Liver (tissue), 9 donors: ENCODE results near the gene LRRC74A. TPM values are rescaled to one million over a fixed set of nuclear protein-coding genes. Genes with fewer than 3 reads are reported as not detected.

Source experiments
- DNase-seq: peaks from one replicate; pipeline ENCODE4 v3.0.0-alpha.2; 2017; ENCODE audit warnings: low spot score
- H3K27ac ChIP-seq, 2 donors: one replicate each; pipeline ENCODE4 v1.7.0; 2013; ENCODE audit warnings: inconsistent platforms in 2 of 2, low read length in 2 of 2, control low read depth in 1 of 2, low read depth in 1 of 2, mild to moderate bottlenecking in 1 of 2
- H3K27me3 ChIP-seq, 4 donors: one replicate each; pipeline versions ENCODE4 v1.6.1 to v1.7.0; 2013; ENCODE audit warnings: low read length in 3 of 4, inconsistent platforms in 1 of 4, mild to moderate bottlenecking in 1 of 4, moderate library complexity in 1 of 4; ENCODE audit not compliant: control insufficient read depth in 4 of 4, insufficient read depth in 4 of 4
- H3K36me3 ChIP-seq, 4 donors: one replicate each; pipeline versions ENCODE4 v1.6.1 to v1.7.0; 2013; ENCODE audit warnings: low read length in 3 of 4, mild to moderate bottlenecking in 3 of 4, low read depth in 1 of 4, moderate library complexity in 1 of 4; ENCODE audit not compliant: control insufficient read depth in 4 of 4, insufficient read depth in 3 of 4
- H3K4me1 ChIP-seq, 4 donors: one replicate each; pipeline versions ENCODE4 v1.6.1 to v1.7.0; 2013; ENCODE audit warnings: low read length in 3 of 4, mild to moderate bottlenecking in 3 of 4, moderate library complexity in 1 of 4; ENCODE audit not compliant: control insufficient read depth in 4 of 4, insufficient read depth in 4 of 4
- H3K4me3 ChIP-seq, 3 donors: one replicate each; pipeline versions ENCODE4 v1.6.1 to v1.7.0; 2013; ENCODE audit warnings: low read length in 3 of 3, control low read depth in 1 of 3, low read depth in 1 of 3, mild to moderate bottlenecking in 1 of 3
- H3K9ac ChIP-seq, 2 donors: one replicate each; pipeline ENCODE4 v1.7.0; 2013; ENCODE audit warnings: low read length in 2 of 2, mild to moderate bottlenecking in 2 of 2, moderate library complexity in 2 of 2, control low read depth in 1 of 2, low read depth in 1 of 2
- H3K9me3 ChIP-seq, 4 donors: one replicate each; pipeline versions ENCODE4 v1.6.1 to v1.7.0; 2013; ENCODE audit warnings: low read length in 3 of 4; ENCODE audit not compliant: control insufficient read depth in 4 of 4
- EGR1 ChIP-seq, 2 donors: IDR thresholded peaks; 2 replicates each; pipeline ENCODE4 v1.6.1; 2016 to 2018; ENCODE audit warnings: antibody characterized with exemption in 2 of 2, low read depth in 2 of 2
- FOXA1 ChIP-seq: IDR thresholded peaks from 2 replicates; pipeline ENCODE4 v1.6.1; 2016; ENCODE audit warnings: antibody characterized with exemption
- FOXA2 ChIP-seq: IDR thresholded peaks from 2 replicates; pipeline ENCODE4 v1.6.1; 2016; ENCODE audit warnings: antibody characterized with exemption
- GABPA ChIP-seq, 2 donors: IDR thresholded peaks in 1 of 2; conservative IDR thresholded peaks in 1 of 2; 2 replicates each; pipeline ENCODE4 v1.6.1; 2016; ENCODE audit warnings: antibody characterized with exemption in 2 of 2, mild to moderate bottlenecking in 1 of 2, moderate library complexity in 1 of 2
- HNF4A ChIP-seq, 2 donors: conservative IDR thresholded peaks; 2 replicates each; pipeline ENCODE4 v1.6.1; 2016; ENCODE audit warnings: antibody characterized with exemption in 2 of 2, mild to moderate bottlenecking in 2 of 2
- HNF4G ChIP-seq: IDR thresholded peaks from 2 replicates; pipeline ENCODE4 v1.6.1; 2016; ENCODE audit warnings: antibody characterized with exemption
- JUND ChIP-seq, 2 donors: IDR thresholded peaks; 2 replicates each; pipeline ENCODE4 v1.6.1; 2016; ENCODE audit warnings: antibody characterized with exemption in 2 of 2
- NR2F2 ChIP-seq: IDR thresholded peaks from 2 replicates; pipeline ENCODE4 v1.6.1; 2016; ENCODE audit warnings: antibody characterized with exemption
- RAD21 ChIP-seq, 2 donors: IDR thresholded peaks; 2 replicates each; pipeline ENCODE4 v1.6.1; 2016; ENCODE audit warnings: antibody characterized with exemption in 2 of 2, mild to moderate bottlenecking in 2 of 2
- REST ChIP-seq: IDR thresholded peaks from 2 replicates; pipeline ENCODE4 v1.6.1; 2016; ENCODE audit warnings: antibody characterized with exemption, mild to moderate bottlenecking
- RXRA ChIP-seq, 2 donors: IDR thresholded peaks; 2 replicates each; pipeline ENCODE4 v1.6.1; 2017 to 2018; ENCODE audit warnings: antibody characterized with exemption in 2 of 2, mild to moderate bottlenecking in 1 of 2
- TAF1 ChIP-seq: conservative IDR thresholded peaks from 2 replicates; pipeline ENCODE4 v1.6.1; 2016; ENCODE audit warnings: antibody characterized with exemption, mild to moderate bottlenecking
- YY1 ChIP-seq: IDR thresholded peaks from 2 replicates; pipeline ENCODE4 v1.6.1; 2016; ENCODE audit warnings: antibody characterized with exemption, mild to moderate bottlenecking
- ZBTB33 ChIP-seq: IDR thresholded peaks from 2 replicates; pipeline ENCODE4 v1.6.1; 2016; ENCODE audit warnings: antibody characterized with exemption
- WGBS: extraction: QIAGEN DNeasy Blood & Tissue Kit; methylation state at CpG from one replicate; pipeline ENCODE4 v1.1.7; 2013; 5-methylcytosine and 5-hydroxymethylcytosine counted together
- polyA plus RNA-seq, 2 donors: library from polyadenylated mRNA; stranded (reverse) in 1 of 2; unstranded in 1 of 2; fragments of 200-250 nt in 1 of 2; fragments of >200 nt in 1 of 2; fragmentation: Nextera tagmentation in 1 of 2; extraction: Ambion mirVana in 1 of 2; gene quantifications; one replicate each; pipeline versions ENCODE4 v1.2.1 to v1.2.3, GENCODE V29; 2013 to 2015
- total RNA-seq, 2 donors: library from RNA; depleted of rRNA; stranded (reverse); fragments of >200 nt; gene quantifications; one replicate each; pipeline ENCODE4 v1.2.3, GENCODE V29; 2014
- TF ChIP-seq, protein P1 (sequence below): IDR thresholded peaks from 2 replicates; pipeline ENCODE4 v1.6.1; 2016; ENCODE audit warnings: antibody characterized with exemption
- TF ChIP-seq, protein P2 (sequence below): IDR thresholded peaks from 2 replicates; pipeline ENCODE4 v1.6.1; 2016; ENCODE audit warnings: antibody characterized with exemption
- TF ChIP-seq, protein P3 (sequence below): fragments of 150-350 bp; IDR thresholded peaks from 2 replicates; pipeline ENCODE4 v1.5.1; 2017; ENCODE audit warnings: improper control_type of control experiment, low read depth, low read length; ENCODE audit not compliant: missing input control
- donor health status: healthy.
- donor health status: healthy.
- donor health status: healthy.
- donor health status: healthy.
- donor health status: healthy.

The LRRC74A gene
- total and polyA plus RNA-seq, 4 donors, result not detected

DNA sequence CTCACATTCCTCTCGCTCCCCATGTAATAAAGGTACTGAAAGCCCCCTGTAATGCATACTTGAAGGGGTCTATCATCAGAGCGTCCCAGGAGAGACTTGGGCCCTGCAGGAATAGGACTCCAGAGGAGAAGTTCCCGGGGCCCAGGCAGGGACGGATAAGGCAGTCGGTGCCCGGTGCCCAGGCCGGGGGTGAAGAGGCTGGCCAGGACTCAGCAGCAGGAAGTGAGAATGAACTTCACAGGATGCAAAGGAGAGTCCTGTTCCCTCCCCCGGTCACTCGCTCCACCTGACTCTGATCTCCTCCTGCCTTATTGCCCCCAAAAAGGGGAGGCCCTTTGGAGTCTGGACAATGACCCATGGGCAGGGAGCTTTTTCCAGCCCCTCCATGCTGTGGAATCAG lies 40.2 kb downstream of the LRRC74A start:
- H3K4me3 ChIP-seq, result no peak overlapping the region
- H3K9me3 ChIP-seq, result no peaks in the 10 kb centered on the region
- TF ChIP-seq FOXA1, result no peak
- TF ChIP-seq EGR1 (IDR thresholded peaks at IDR 0.05; ENCODE audit: low read depth in 2 of 2), result no peak
- TF ChIP-seq HNF4G, result no peak
- TF ChIP-seq RXRA (IDR thresholded peaks at IDR 0.05), result no peak
- TF ChIP-seq, protein P1, sequence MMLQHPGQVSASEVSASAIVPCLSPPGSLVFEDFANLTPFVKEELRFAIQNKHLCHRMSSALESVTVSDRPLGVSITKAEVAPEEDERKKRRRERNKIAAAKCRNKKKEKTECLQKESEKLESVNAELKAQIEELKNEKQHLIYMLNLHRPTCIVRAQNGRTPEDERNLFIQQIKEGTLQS, result no peak
- no peak for TF ChIP-seq GABPA (IDR thresholded peaks at IDR 0.05 in 1 of 2, conservative IDR thresholded peaks at IDR 0.05 in 1 of 2)
- TF ChIP-seq, protein P2, sequence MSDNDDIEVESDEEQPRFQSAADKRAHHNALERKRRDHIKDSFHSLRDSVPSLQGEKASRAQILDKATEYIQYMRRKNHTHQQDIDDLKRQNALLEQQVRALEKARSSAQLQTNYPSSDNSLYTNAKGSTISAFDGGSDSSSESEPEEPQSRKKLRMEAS, result no peak
- TF ChIP-seq TAF1, result no peak
- TF ChIP-seq NR2F2, result no peak
- TF ChIP-seq HNF4A (conservative IDR thresholded peaks at IDR 0.05), result no peak
- TF ChIP-seq, protein P3, sequence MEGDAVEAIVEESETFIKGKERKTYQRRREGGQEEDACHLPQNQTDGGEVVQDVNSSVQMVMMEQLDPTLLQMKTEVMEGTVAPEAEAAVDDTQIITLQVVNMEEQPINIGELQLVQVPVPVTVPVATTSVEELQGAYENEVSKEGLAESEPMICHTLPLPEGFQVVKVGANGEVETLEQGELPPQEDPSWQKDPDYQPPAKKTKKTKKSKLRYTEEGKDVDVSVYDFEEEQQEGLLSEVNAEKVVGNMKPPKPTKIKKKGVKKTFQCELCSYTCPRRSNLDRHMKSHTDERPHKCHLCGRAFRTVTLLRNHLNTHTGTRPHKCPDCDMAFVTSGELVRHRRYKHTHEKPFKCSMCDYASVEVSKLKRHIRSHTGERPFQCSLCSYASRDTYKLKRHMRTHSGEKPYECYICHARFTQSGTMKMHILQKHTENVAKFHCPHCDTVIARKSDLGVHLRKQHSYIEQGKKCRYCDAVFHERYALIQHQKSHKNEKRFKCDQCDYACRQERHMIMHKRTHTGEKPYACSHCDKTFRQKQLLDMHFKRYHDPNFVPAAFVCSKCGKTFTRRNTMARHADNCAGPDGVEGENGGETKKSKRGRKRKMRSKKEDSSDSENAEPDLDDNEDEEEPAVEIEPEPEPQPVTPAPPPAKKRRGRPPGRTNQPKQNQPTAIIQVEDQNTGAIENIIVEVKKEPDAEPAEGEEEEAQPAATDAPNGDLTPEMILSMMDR, result no peak
- no peak for TF ChIP-seq RAD21 (IDR thresholded peaks at IDR 0.05)
- H3K27me3 ChIP-seq, result no peaks in the 10 kb centered on the region
- peaks cover 0 to 4% (median 2%) of the 10 kb centered on the region in 4 donors for H3K4me1 ChIP-seq
- WGBS, result 68% methylated on average over 9 of the region's 9 CpGs
- H3K9ac ChIP-seq, result no peak overlapping the region
- DNase-seq, result no peak
- no peak overlapping the region for H3K27ac ChIP-seq
- no peaks in the 10 kb centered on the region for H3K36me3 ChIP-seq

DNA sequence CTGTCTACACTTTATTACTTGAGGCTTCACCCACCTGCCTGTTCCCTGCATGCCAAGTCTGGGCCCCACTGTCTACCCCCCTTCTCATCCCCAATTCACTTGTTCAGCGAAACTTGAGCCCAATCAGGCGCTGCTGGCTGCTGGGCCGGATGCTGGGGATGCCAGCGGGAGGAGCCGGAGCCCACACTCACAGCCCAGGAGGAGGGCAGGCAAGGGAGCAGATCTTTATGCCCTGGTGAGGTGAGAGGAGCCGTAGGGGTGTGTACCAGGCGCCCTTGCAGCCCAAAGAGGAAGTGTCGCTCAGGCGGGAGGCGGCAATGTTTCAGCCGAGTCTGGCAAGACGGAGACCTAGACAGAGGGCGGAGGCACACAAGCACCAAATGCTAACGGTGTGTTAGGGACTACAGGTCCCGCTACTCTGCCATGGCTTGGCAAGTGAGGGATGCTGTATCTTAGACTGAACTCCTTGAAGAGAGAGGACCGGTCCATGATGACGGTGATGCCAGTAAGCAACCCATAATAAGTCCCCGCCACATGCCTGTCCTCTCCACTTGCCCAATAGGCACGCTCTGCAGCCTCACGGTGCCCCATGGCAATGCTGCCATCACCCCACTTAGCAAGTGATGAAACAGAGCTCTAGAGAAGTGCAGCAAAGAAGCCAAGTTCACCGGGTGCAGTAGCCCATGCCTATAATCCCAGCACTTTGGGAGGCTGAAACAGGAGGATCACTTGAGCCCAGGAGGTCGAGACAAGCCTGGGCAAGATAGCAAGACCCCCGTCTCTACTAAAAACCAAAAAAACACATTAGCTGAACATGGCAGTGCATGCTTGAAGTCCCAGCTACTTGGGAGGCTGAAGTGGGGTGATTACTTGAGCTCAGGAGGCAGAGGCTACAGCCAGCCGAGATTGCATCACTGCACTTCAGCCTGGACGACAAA lies 41.6 kb downstream of the LRRC74A start:
- Histone ChIP-seq H3K9me3 (no peaks in the 10 kb centered on the region), H3K27ac (no peak overlapping the region), H3K36me3 (no peaks in the 10 kb centered on the region), H3K9ac (no peak overlapping the region), H3K4me3 (no peak overlapping the region), H3K27me3 (no peaks in the 10 kb centered on the region), H3K4me1 (peaks cover 0 to 4% (median 2%) of the 10 kb centered on the region in 4 donors)
- TF ChIP-seq RAD21 (IDR thresholded peaks at IDR 0.05) (no peak), EGR1 (IDR thresholded peaks at IDR 0.05; ENCODE audit: low read depth in 2 of 2) (no peak), NR2F2 (no peak), HNF4G (no peak), HNF4A (conservative IDR thresholded peaks at IDR 0.05) (no peak), FOXA2 (no peak), ZBTB33 (no peak), TAF1 (no peak), REST (no peak), RXRA (IDR thresholded peaks at IDR 0.05) (no peak), YY1 (no peak), GABPA (IDR thresholded peaks at IDR 0.05 in 1 of 2, conservative IDR thresholded peaks at IDR 0.05 in 1 of 2) (no peak), JUND (IDR thresholded peaks at IDR 0.05) (no peak), FOXA1 (no peak)
- TF ChIP-seq, protein P1, result no peak
- TF ChIP-seq, protein P3, result no peak
- TF ChIP-seq, protein P2, result no peak
- no peak for DNase-seq
- whole genome bisulfite sequencing, result 80% methylated on average over 25 of the region's 25 CpGs
